HEK293 (cell line): ENCODE results near the gene UST.

Experiments
- CTCF ChIA-PET: fragments of 350-600 bp; formaldehyde crosslinking; extraction: SDS; loops from one replicate; lab custom pipeline; 2021; ENCODE audit warnings: antibody characterized with exemption; lab: Yijun Ruan, JAX
- POLR2A ChIA-PET: fragments of 300-600 bp; formaldehyde crosslinking; extraction: SDS; loops from one replicate; lab custom pipeline; 2020; ENCODE audit warnings: antibody characterized with exemption, inconsistent platforms; lab: Yijun Ruan, JAX
- H3K27ac ChIP-seq: fragments of 200-500 bp; sonication (Bioruptor generic); 2 replicates; pipeline ENCODE4 v1.5.1; 2014; ENCODE audit warnings: low read depth, low read length, control low read depth, inconsistent platforms; ENCODE audit errors: extremely low read depth
- H3K36me3 ChIP-seq, 2 experiments: fragments of 200-500 bp in 1 of 2; sonication (Bioruptor generic) in 1 of 2; 1 replicate in 1 of 2; 2 replicates in 1 of 2; pipeline ENCODE4 v1.5.1; 2014 to 2017; ENCODE audit warnings: inconsistent platforms in 2 of 2, low read length in 2 of 2; ENCODE audit not compliant: control insufficient read depth in 2 of 2, insufficient read depth in 1 of 2
- H3K4me1 ChIP-seq: fragments of 200-500 bp; sonication (Bioruptor generic); 2 replicates; pipeline ENCODE4 v1.5.1; 2014; ENCODE audit warnings: mild to moderate bottlenecking, low read length, inconsistent platforms; ENCODE audit not compliant: control insufficient read depth, insufficient read depth
- H3K4me3 ChIP-seq: 2 replicates; pipeline ENCODE4 v1.5.1; 2011; ENCODE audit warnings: low read depth, mild to moderate bottlenecking, control low read depth, low read length, moderate library complexity
- H3K9me3 ChIP-seq: fragments of 200-500 bp; sonication (Bioruptor generic); 2 replicates; pipeline ENCODE4 v1.5.1; 2014; ENCODE audit warnings: low read depth, low read length, inconsistent platforms; ENCODE audit not compliant: control insufficient read depth, insufficient read depth
- HOXC10 ChIP-seq: sonication (generic); formaldehyde crosslinking; IDR thresholded peaks from 2 replicates; pipeline ENCODE4 v1.8.1; 2023; ENCODE audit warnings: mild to moderate bottlenecking, missing genetic modification reagents
- KLF1 ChIP-seq: fragments of 450-650 bp; formaldehyde crosslinking; IDR thresholded peaks from 2 replicates; pipeline ENCODE4 v1.5.1; 2016; ENCODE audit warnings: missing biosample characterization, missing genetic modification characterization
- KLF9 ChIP-seq: fragments of 450-650 bp; formaldehyde crosslinking; IDR thresholded peaks from 2 replicates; pipeline ENCODE4 v1.5.1; 2016; ENCODE audit warnings: missing biosample characterization, missing genetic modification characterization, low read depth
- OVOL3 ChIP-seq: fragments of 450-650 bp; formaldehyde crosslinking; IDR thresholded peaks from 2 replicates; pipeline ENCODE4 v1.5.1; 2016; ENCODE audit warnings: missing biosample characterization, missing genetic modification characterization
- SALL2 ChIP-seq: fragments of 450-650 bp; formaldehyde crosslinking; IDR thresholded peaks from 2 replicates; pipeline ENCODE4 v1.5.0; 2017; ENCODE audit warnings: missing biosample characterization, mild to moderate bottlenecking, missing genetic modification characterization, borderline replicate concordance
- YY2 ChIP-seq: fragments of 450-650 bp; formaldehyde crosslinking; IDR thresholded peaks from 2 replicates; pipeline ENCODE4 v1.5.1; 2016; ENCODE audit warnings: missing biosample characterization, missing genetic modification characterization
- ZBTB1 ChIP-seq: fragments of 450-650 bp; formaldehyde crosslinking; IDR thresholded peaks from 2 replicates; pipeline ENCODE4 v1.5.1; 2016; ENCODE audit warnings: missing biosample characterization, missing genetic modification characterization
- ZFHX2 ChIP-seq: fragments of 450-650 bp; formaldehyde crosslinking; conservative IDR thresholded peaks from 2 replicates; pipeline ENCODE4 v1.5.1; 2016; ENCODE audit warnings: missing biosample characterization, missing genetic modification characterization
- ZFP69B ChIP-seq: fragments of 450-650 bp; formaldehyde crosslinking; IDR thresholded peaks from 2 replicates; pipeline ENCODE4 v1.5.1; 2016; ENCODE audit warnings: missing biosample characterization, missing genetic modification characterization
- ZNF157 ChIP-seq: fragments of 450-650 bp; formaldehyde crosslinking; IDR thresholded peaks from 2 replicates; pipeline ENCODE4 v1.5.1; 2016; ENCODE audit warnings: missing biosample characterization, missing genetic modification characterization
- ZNF48 ChIP-seq: fragments of 450-650 bp; formaldehyde crosslinking; IDR thresholded peaks from 2 replicates; pipeline ENCODE4 v1.5.1; 2016; ENCODE audit warnings: missing biosample characterization, missing genetic modification characterization
- ZNF560 ChIP-seq: fragments of 450-650 bp; formaldehyde crosslinking; IDR thresholded peaks from 2 replicates; pipeline ENCODE4 v1.5.1; 2017; ENCODE audit warnings: missing biosample characterization, missing genetic modification characterization, borderline replicate concordance
- ZNF585B ChIP-seq: fragments of 450-650 bp; formaldehyde crosslinking; IDR thresholded peaks from 2 replicates; pipeline ENCODE4 v1.5.1; 2016; ENCODE audit warnings: missing biosample characterization, missing genetic modification characterization
- ZNF777 ChIP-seq: fragments of 450-650 bp; formaldehyde crosslinking; IDR thresholded peaks from 2 replicates; pipeline ENCODE4 v1.5.1; 2017; ENCODE audit warnings: missing biosample characterization, missing genetic modification characterization, borderline replicate concordance
- TF ChIP-seq, protein P1 (sequence below): fragments of 450-650 bp; formaldehyde crosslinking; IDR thresholded peaks from 2 replicates; pipeline ENCODE4 v1.5.1; 2016; ENCODE audit warnings: missing biosample characterization, missing genetic modification characterization
- TF ChIP-seq, protein P2 (sequence below): fragments of 450-650 bp; formaldehyde crosslinking; IDR thresholded peaks from 2 replicates; pipeline ENCODE4 v1.5.1; 2016; ENCODE audit warnings: missing biosample characterization, missing genetic modification characterization
- TF ChIP-seq, protein P3 (sequence below): fragments of 450-650 bp; IDR thresholded peaks from 2 replicates; pipeline ENCODE4 v1.5.1; 2018; ENCODE audit warnings: missing biosample characterization, mild to moderate bottlenecking, missing genetic modification characterization
- TF ChIP-seq, protein P4 (sequence below): fragments of 450-650 bp; formaldehyde crosslinking; IDR thresholded peaks from 2 replicates; pipeline ENCODE4 v1.5.1; 2016; ENCODE audit warnings: missing biosample characterization, missing genetic modification characterization

UST gene

DNA sequence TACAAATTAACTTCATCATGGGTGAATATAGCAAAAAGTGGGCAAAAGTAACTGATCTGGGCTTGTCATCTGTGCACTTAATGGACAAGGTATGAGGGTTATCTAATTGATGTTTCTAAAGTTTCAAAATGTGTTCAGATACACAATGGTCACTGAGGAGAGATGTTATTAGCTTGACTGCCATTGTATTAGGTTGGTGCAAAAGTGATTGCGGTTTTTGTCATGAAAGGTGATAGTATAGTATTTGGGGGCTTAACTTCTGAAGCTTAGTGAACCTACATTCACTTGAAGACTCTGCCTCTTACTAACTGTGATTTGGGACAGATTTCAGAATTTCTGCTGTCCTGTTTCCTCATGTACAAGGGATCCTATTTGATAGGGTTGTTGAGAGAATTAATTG, 159.6 kb downstream of the UST start (continued):
- TF ChIP-seq, protein P1, sequence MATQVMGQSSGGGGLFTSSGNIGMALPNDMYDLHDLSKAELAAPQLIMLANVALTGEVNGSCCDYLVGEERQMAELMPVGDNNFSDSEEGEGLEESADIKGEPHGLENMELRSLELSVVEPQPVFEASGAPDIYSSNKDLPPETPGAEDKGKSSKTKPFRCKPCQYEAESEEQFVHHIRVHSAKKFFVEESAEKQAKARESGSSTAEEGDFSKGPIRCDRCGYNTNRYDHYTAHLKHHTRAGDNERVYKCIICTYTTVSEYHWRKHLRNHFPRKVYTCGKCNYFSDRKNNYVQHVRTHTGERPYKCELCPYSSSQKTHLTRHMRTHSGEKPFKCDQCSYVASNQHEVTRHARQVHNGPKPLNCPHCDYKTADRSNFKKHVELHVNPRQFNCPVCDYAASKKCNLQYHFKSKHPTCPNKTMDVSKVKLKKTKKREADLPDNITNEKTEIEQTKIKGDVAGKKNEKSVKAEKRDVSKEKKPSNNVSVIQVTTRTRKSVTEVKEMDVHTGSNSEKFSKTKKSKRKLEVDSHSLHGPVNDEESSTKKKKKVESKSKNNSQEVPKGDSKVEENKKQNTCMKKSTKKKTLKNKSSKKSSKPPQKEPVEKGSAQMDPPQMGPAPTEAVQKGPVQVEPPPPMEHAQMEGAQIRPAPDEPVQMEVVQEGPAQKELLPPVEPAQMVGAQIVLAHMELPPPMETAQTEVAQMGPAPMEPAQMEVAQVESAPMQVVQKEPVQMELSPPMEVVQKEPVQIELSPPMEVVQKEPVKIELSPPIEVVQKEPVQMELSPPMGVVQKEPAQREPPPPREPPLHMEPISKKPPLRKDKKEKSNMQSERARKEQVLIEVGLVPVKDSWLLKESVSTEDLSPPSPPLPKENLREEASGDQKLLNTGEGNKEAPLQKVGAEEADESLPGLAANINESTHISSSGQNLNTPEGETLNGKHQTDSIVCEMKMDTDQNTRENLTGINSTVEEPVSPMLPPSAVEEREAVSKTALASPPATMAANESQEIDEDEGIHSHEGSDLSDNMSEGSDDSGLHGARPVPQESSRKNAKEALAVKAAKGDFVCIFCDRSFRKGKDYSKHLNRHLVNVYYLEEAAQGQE (tag by site-specific recombination), result no peak
- TF ChIP-seq SALL2 (tag by site-specific recombination), result no peak
- TF ChIP-seq ZNF48 (tag by site-specific recombination), result no peak
- TF ChIP-seq ZFHX2 (tag by site-specific recombination), result no peak
- TF ChIP-seq KLF1, result no peak

DNA sequence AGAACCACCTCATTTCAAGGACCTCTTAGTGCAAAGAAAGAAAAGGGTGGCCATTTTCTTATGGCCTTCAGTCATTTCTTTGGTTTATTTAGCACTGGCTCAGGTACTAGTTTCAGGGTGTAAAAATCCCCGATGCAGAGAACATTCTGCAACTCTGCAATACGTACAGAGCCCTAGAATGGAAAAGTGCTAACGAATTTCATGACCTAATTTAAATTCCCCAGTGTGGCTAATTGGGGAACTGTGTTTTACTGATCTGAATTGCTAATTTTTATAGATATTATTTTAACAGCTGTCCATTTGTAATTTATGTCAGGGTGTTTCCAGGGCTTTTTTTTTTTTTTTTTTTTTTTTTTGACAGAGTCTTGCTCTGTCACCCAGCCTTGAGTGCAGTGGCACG, 160.7 kb downstream of the UST start:
- H3K4me1 ChIP-seq, result no peaks in the 10 kb centered on the region
- H3K4me3 ChIP-seq, result no peak overlapping the region
- POLR2A ChIA-PET, result no interaction called here
- CTCF ChIA-PET, result interaction anchor here (0.7 kb wide), 1 partner anchor 17 kb away, joined by 3 read pairs; no protein-coding TSS in a partner anchor
- no peaks in the 10 kb centered on the region for H3K36me3 ChIP-seq
- H3K27ac ChIP-seq, result no peak overlapping the region
- TF ChIP-seq, protein P2, sequence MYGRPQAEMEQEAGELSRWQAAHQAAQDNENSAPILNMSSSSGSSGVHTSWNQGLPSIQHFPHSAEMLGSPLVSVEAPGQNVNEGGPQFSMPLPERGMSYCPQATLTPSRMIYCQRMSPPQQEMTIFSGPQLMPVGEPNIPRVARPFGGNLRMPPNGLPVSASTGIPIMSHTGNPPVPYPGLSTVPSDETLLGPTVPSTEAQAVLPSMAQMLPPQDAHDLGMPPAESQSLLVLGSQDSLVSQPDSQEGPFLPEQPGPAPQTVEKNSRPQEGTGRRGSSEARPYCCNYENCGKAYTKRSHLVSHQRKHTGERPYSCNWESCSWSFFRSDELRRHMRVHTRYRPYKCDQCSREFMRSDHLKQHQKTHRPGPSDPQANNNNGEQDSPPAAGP, result no peak
- TF ChIP-seq, protein P3, sequence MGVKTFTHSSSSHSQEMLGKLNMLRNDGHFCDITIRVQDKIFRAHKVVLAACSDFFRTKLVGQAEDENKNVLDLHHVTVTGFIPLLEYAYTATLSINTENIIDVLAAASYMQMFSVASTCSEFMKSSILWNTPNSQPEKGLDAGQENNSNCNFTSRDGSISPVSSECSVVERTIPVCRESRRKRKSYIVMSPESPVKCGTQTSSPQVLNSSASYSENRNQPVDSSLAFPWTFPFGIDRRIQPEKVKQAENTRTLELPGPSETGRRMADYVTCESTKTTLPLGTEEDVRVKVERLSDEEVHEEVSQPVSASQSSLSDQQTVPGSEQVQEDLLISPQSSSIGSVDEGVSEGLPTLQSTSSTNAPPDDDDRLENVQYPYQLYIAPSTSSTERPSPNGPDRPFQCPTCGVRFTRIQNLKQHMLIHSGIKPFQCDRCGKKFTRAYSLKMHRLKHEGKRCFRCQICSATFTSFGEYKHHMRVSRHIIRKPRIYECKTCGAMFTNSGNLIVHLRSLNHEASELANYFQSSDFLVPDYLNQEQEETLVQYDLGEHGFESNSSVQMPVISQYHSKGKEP (tag by site-specific recombination), result no peak
- TF ChIP-seq OVOL3 (tag by site-specific recombination), result no peak
- TF ChIP-seq HOXC10 (CRISPR knock-in tag), result no peak
- TF ChIP-seq ZFP69B (tag by site-specific recombination), result no peak
- no peak for TF ChIP-seq ZNF157 (tag by site-specific recombination)
- no peak for TF ChIP-seq ZNF560 (tag by site-specific recombination)
- TF ChIP-seq, protein P4, sequence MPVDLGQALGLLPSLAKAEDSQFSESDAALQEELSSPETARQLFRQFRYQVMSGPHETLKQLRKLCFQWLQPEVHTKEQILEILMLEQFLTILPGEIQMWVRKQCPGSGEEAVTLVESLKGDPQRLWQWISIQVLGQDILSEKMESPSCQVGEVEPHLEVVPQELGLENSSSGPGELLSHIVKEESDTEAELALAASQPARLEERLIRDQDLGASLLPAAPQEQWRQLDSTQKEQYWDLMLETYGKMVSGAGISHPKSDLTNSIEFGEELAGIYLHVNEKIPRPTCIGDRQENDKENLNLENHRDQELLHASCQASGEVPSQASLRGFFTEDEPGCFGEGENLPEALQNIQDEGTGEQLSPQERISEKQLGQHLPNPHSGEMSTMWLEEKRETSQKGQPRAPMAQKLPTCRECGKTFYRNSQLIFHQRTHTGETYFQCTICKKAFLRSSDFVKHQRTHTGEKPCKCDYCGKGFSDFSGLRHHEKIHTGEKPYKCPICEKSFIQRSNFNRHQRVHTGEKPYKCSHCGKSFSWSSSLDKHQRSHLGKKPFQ, result no peak
- TF ChIP-seq YY2 (tag by site-specific recombination), result no peak
- TF ChIP-seq ZNF585B (tag by site-specific recombination), result no peak
- no peaks in the 10 kb centered on the region for H3K9me3 ChIP-seq

DNA sequence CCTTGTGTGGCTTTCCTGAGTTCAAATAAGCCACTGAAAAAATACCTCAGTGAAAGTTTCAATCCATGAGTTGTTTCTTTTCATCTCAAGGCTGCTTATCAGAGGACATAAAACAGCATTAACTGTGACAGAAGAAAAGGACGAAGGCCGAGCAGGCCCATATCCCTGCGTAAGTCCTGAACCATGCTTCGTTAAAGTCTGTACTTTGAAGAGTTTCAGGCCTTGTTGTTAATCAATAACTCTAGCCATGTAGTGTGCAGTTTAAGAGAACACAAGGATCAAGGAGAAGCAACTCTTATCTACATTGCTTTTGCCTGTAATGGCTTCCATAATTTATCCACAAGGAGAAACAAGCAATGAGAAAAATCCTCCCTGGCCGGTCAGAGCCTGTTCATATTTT, 165.4 kb downstream of the UST start:
- no peak overlapping the region for H3K4me3 ChIP-seq
- H3K4me1 ChIP-seq, result 0 out of 2 replicates have a peak, but pooled peaks cover 5% of the 10 kb centered on the region
- no peak for TF ChIP-seq ZNF777
- TF ChIP-seq KLF9, result no peak
- TF ChIP-seq ZBTB1, result no peak
- TF ChIP-seq, all 188 proteins: peak for 0
- ChIA-PET CTCF (no interaction called here), POLR2A (no interaction called here)
- H3K9me3 ChIP-seq, result no peaks in the 10 kb centered on the region
- H3K36me3 ChIP-seq, result no peaks in the 10 kb centered on the region
- no peak overlapping the region for H3K27ac ChIP-seq
